ENCODE data around the gene CPVL.
"Not testable (repeated sequence)": the region's sequence is repeated elsewhere in the genome, so short reads cannot be mapped to it uniquely, and the experiment has no call there.

CPVL gene

DNA sequence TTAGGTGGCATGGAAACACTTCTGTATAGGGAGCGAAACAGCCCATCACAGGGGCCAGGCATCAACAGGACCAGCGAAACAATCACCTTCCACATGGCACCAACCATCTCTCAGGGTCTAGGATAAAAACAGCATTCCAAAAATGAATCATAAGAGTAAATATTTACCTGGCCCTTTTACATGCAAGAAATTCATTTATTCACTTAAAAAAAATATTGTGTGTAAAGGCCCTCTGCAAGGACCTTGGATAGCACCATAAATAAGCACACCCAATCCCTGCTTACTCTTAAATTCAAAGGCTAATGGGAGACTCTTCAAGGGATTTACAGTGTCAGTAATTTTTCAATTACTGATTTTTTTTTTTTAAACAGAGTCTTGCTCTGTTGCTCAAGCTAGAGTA lies 25.4 kb downstream of the CPVL start:
- DNase-seq (ENCODE audit: low read depth in 1 of 2, low spot score in 1 of 2), result no peak

DNA sequence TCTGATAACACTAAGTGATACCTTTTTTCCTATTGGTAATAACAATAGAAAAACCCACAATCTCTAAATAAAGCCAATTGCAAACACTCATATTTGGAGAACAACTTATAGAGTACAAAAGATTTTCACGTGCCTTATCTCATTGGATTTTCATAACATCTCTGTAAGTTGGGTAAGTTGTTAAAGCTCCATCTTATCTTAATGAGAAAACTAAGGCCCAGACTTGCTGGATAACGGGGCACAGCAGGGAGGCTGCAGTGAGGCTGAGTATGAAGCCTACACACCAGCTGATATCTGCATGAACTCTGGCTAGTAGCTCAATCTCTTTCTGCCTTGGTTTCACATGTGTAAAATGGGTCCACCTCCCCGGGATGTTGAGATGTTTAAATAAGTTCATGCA lies 26.8 kb downstream of the CPVL start:
- DNase-seq (ENCODE audit: low read depth in 1 of 2, low spot score in 1 of 2), result no peak

DNA sequence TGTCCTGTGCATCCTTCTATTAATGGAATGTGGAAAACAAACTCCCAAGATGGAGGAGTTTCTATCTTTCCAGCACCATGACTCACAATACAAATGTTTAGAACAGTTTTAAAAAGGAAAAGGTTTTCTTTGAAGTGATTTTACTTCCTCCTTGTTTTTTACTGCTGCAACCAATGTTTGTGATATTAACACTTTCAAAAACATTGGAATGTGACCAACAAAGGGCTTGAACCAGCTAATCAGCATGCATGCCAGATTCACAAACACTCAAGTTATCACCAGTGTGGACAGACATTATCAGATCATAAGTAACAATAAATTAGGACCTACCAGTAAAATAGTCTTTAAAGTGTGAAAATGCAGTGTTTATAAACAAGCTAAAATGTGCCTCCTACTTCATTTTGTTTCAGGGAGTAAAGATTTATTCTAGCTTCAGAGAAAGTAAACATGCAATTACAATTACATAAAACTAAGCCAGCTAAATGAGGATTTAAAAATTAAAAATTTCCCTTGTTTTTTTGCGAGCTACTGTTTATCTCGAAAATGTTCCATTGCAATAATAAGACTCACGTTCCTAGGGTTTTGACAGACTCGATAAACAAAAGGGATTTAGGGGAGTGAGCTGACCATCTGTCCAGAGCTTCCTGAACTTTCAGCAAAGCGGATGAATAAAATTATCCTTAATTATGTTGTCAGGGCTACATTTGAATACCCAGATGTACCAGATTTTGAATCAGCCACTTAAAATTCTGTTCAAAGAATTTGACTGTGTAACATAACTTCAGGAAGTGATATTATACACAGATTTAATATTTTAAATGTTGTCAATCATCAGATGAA lies 29.8 kb downstream of the CPVL start:
- DNase-seq (ENCODE audit: low read depth in 1 of 2, low spot score in 1 of 2), result no peak

- DNase-seq (ENCODE audit: low read depth in 1 of 2, low spot score in 1 of 2), result no peak
These were observed 30.6 kb downstream of the CPVL start for GRCh38 chr7:29115753-29116152.

DNA sequence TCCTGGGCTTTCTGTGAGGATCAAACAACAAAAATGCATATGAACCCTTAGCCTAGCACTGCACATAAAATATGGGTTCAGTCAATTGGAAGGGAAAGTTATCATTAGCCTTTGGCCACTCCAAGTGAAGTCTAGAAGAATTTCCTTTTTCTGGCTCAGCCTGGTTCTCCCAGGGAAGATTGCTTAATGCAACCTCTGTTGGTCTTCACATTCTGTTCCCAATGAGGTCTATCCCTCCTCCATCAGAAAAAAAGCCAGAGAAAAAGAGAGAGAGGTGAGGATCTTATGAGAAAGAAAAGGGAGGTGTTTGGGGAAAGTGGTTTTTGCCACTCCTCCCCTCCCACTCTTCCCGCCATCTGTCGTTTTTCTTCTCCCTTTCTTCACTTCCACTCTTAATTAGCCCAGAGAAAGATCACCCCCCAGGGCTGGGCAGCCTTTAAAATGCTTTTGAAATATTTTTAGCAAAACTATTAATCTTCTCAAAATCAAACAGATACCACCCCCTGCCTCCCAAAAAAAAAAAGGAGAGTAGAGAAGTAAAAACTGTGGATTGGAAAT lies 31.1 kb downstream of the CPVL start:
- DNase-seq (ENCODE audit: low read depth in 1 of 2, low spot score in 1 of 2), result no peak

DNA sequence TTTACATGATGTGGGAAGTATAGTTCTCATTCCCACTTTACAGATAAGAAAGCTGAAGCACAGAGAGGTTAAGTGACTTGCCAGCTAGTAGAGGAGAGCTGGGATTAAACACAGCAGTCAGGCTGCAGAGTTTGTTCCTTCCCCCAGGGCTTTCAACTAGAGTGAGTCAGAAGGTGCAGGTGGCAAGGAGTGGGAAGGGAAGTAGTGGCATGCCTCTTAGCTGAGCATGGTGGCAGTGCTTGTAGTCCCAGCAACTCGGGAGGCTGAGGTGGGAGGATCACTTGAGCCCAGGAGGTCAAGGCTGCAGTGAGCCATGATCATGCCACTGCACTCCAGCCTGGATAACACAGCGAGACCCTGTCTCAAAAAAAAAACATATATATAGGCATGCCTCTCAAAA lies 32.1 kb downstream of the CPVL start:
- DNase-seq (ENCODE audit: low read depth in 1 of 2, low spot score in 1 of 2), result not testable (repeated sequence)

GRCh38 chr7:29113384-29114102 lies 32.8 kb downstream of the CPVL start:
- DNase-seq (ENCODE audit: low read depth in 1 of 2, low spot score in 1 of 2), result no peak

DNA sequence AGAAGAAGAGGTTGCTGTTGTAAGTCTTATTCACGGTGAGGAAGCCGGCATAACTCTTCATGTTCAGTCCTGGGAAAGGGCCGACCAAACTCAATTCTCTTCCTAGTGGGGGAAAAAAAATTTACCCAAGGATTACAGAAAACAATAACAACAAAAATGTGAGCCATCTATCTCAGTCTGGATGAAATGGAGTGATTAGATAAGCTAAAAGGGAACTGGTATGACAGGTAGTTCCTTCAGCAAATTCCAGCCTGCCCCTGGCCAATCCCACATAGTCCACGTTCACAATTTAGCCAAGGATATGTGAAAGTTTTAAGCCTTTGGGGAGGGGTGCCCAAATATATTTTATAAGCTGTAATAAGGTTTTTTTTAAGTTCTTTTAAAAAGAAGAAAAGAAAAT lies 33.6 kb downstream of the CPVL start:
- no peak for DNase-seq (ENCODE audit: low read depth in 1 of 2, low spot score in 1 of 2)

DNA sequence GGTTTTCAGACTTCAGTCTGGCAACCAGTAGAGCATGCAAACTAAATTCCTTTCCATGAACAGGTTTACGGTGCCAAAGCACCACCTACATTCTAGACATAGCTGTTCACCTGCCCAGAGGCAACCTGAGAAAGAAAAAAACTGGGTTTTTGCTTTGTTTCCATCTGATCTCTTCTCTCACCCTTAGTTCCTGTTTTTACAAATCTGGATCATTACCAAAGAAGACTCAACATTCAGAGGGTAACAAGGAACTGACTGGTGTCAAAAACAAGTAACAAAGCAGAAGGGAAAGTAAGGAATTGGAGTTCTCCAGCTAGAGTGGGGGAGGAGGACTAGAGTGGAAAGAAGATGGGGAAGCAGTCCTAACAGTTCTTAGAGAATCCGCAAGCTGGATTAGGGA lies 36.4 kb downstream of the CPVL start:
- no peak for DNase-seq (ENCODE audit: low read depth in 1 of 2, low spot score in 1 of 2)

- DNase-seq (ENCODE audit: low read depth in 1 of 2, low spot score in 1 of 2), result no peak
These were observed 37.0 kb downstream of the CPVL start for GRCh38 chr7:29109358-29109757.

DNA sequence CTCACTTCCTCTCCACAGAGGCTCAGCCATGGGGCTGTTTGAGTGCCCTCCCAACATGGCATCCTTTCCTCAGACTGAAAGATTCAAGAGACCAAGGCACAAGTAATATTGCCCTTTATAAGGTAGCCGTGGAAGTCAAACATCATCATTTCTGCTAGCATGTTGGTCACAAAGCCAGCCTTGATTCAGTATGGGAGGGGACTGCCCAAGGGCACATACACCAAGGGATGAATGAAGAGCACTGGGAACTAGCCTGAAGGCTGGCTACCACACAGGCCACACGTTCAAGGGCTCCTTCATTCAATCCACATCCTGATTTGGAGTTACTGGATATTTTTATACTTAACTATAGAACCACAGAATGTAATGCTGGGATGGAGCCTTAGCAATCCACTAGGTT lies 39.3 kb downstream of the CPVL start:
- DNase-seq (ENCODE audit: low read depth in 1 of 2, low spot score in 1 of 2), result no peak

GRCh38 chr7:29106669-29106988 lies 39.7 kb downstream of the CPVL start:
- no peak for DNase-seq (ENCODE audit: low read depth in 1 of 2, low spot score in 1 of 2)

GRCh38 chr7:29105752-29106668 lies 40.3 kb downstream of the CPVL start:
- no peak for DNase-seq (ENCODE audit: low read depth in 1 of 2, low spot score in 1 of 2)

DNA sequence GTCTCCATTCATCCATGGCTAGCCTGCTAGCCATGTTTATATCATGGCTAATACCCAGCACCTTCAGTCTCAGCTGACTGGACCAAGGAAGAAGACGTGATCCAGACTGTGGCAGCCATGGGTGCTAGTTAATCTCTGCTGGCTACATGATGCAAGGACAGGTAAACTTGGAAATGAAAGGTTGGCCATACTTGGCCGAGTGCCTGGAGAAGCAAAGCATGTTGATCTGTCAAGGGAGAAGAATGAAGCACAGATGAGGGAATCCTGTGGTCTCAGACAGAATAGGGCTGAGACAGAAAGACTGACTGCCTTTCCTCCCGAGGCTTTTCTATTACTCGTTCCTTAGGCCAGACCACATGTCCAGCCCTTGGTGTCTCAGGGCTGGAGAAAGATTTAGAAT lies 41.1 kb downstream of the CPVL start:
- DNase-seq (ENCODE audit: low read depth in 1 of 2, low spot score in 1 of 2), result no peak

GRCh38 chr7:29102558-29103151 lies 43.7 kb downstream of the CPVL start:
- peak in 1 of 2 donors; percentile 6 for DNase-seq (ENCODE audit: low read depth in 1 of 2, low spot score in 1 of 2)

- DNase-seq (ENCODE audit: low read depth in 1 of 2, low spot score in 1 of 2), result no peak
These were observed 45.4 kb downstream of the CPVL start for GRCh38 chr7:29100924-29101323.

- no peak for DNase-seq (ENCODE audit: low read depth in 1 of 2, low spot score in 1 of 2)
These were observed 46.2 kb downstream of the CPVL start for GRCh38 chr7:29099896-29100847.

GRCh38 chr7:29096446-29096730 lies 49.9 kb downstream of the CPVL start:
- DNase-seq (ENCODE audit: low read depth in 1 of 2, low spot score in 1 of 2), result no peak

- DNase-seq (ENCODE audit: low read depth in 1 of 2, low spot score in 1 of 2), result no peak
These were observed 50.5 kb downstream of the CPVL start for GRCh38 chr7:29095631-29096445.

All from activated T-helper 1 cell treated with anti-CD3 and anti-CD28 coated beads, Interleukin-2, amount 50 U/mL, for 16 hours (primary cell).